ENCODE measurements around the gene HORMAD1.
"Not testable (repeated sequence)": the region's sequence is repeated elsewhere in the genome, so short reads cannot be mapped to it uniquely, and the experiment has no call there.

HORMAD1 gene

GRCh38 chr1:150661156-150661555, 59.5 kb downstream of the HORMAD1 start:
- no peak for TF ChIP-seq CTCF (IDR thresholded peaks at IDR 0.05; ENCODE audit: extremely low read depth, insufficient read depth, missing control alignments)
- in situ Hi-C loops (cut with MboI; ENCODE audit: low pct_unique_long_range_greater_than_20kb, low sequenced_read_pairs, unreplicated experiment), result no loop called here
- DNase-seq (ENCODE audit: low spot score), result no peak

GRCh38 chr1:150660584-150660983, 60.1 kb downstream of the HORMAD1 start:
- no peak for DNase-seq (ENCODE audit: low spot score)
- in situ Hi-C loops (cut with MboI; ENCODE audit: low pct_unique_long_range_greater_than_20kb, low sequenced_read_pairs, unreplicated experiment), result no loop called here
- TF ChIP-seq CTCF (IDR thresholded peaks at IDR 0.05; ENCODE audit: extremely low read depth, insufficient read depth, missing control alignments), result no peak

- in situ Hi-C loops (cut with MboI; ENCODE audit: low pct_unique_long_range_greater_than_20kb, low sequenced_read_pairs, unreplicated experiment); DNase-seq (ENCODE audit: low spot score): not testable (repeated sequence)
Measured at GRCh38 chr1:150657064-150657463, 63.6 kb downstream of the HORMAD1 start.

GRCh38 chr1:150654635-150655034, 66.1 kb downstream of the HORMAD1 start:
- DNase-seq (ENCODE audit: low spot score); in situ Hi-C loops (cut with MboI; ENCODE audit: low pct_unique_long_range_greater_than_20kb, low sequenced_read_pairs, unreplicated experiment): not testable (repeated sequence)

GRCh38 chr1:150650193-150650592, 70.5 kb downstream of the HORMAD1 start:
- in situ Hi-C loops (cut with MboI; ENCODE audit: low pct_unique_long_range_greater_than_20kb, low sequenced_read_pairs, unreplicated experiment), result no loop called here
- TF ChIP-seq CTCF (IDR thresholded peaks at IDR 0.05; ENCODE audit: extremely low read depth, insufficient read depth, missing control alignments), result no peak
- no peak for DNase-seq (ENCODE audit: low spot score)

- no peak for DNase-seq (ENCODE audit: low spot score)
- TF ChIP-seq CTCF (IDR thresholded peaks at IDR 0.05; ENCODE audit: extremely low read depth, insufficient read depth, missing control alignments), result no peak
- in situ Hi-C loops (cut with MboI; ENCODE audit: low pct_unique_long_range_greater_than_20kb, low sequenced_read_pairs, unreplicated experiment), result no loop called here
Measured at GRCh38 chr1:150649441-150650075, 71.1 kb downstream of the HORMAD1 start.

All from GM13977 (cell line).